Prostate gland (tissue), 2 donors: Measurements from ENCODE around the gene SETMAR. TPM values are rescaled to one million over a fixed set of nuclear protein-coding genes. Genes with fewer than 3 reads are reported as not detected.
"Not testable (repeated sequence)": the region's sequence is repeated elsewhere in the genome, so short reads cannot be mapped to it uniquely, and the experiment has no call there.

ENCODE experiments used
- DNase-seq: peaks from one replicate; pipeline ENCODE4 v3.0.0-alpha.2; 2019; ENCODE audit warnings: low spot score
- H3K27ac ChIP-seq, 2 donors: fragments of 200-600 bp; sonication (generic); 2 replicates each; pipeline ENCODE4 v1.5.1; 2017 to 2019
- H3K27me3 ChIP-seq: fragments of 200-600 bp; sonication (generic); replicated peaks from 2 replicates; pipeline ENCODE4 v1.5.1; 2019; ENCODE audit not compliant: insufficient read depth
- H3K36me3 ChIP-seq, 2 donors: fragments of 200-600 bp; sonication (generic); 1 replicate in 1 of 2; 2 replicates in 1 of 2; pipeline versions ENCODE4 v1.5.1 to v1.8.1; 2017 to 2019
- H3K4me1 ChIP-seq: fragments of 200-600 bp; sonication (generic); replicated peaks from 2 replicates; pipeline ENCODE4 v1.5.1; 2019
- H3K4me3 ChIP-seq, 2 donors: fragments of 200-600 bp; sonication (generic); 2 replicates each; pipeline ENCODE4 v1.5.1; 2017 to 2019
- H3K9me3 ChIP-seq: fragments of 200-600 bp; sonication (generic); 2 replicates; pipeline ENCODE4 v1.5.1; 2017
- POLR2A ChIP-seq: fragments of 450-650 bp; IDR thresholded peaks from one replicate; pipeline ENCODE4 v1.6.1; 2016; ENCODE audit warnings: antibody characterized with exemption, mild to moderate bottlenecking
- POLR2AphosphoS5 ChIP-seq: sonication (generic); formaldehyde crosslinking; IDR thresholded peaks from one replicate; pipeline ENCODE4 v1.6.1; 2017; ENCODE audit warnings: antibody characterized with exemption
- WGBS: methylation state at CpG from one replicate; pipeline ENCODE4 v1.1.5; 2018; 5-methylcytosine and 5-hydroxymethylcytosine counted together
- intact Hi-C: fragments of 100-400 bp; cut with DNase I; formaldehyde crosslinking; loops from one replicate; pipeline ENCODE4 v1.14.2; 2022
- total RNA-seq, 2 donors: library from RNA; depleted of rRNA; stranded (reverse); fragments of >200 nt; gene quantifications; one replicate each; pipeline ENCODE4 v1.1.0, GENCODE V29; 2016
- TF ChIP-seq, protein P1 (sequence below), 4 experiments: fragments of 200-600 bp in 2 of 4; fragments of 450-650 bp in 2 of 4; sonication (generic) in 2 of 4; IDR thresholded peaks; 1 replicate in 3 of 4; 2 replicates in 1 of 4; pipeline ENCODE4 v1.5.1; 2016 to 2019; ENCODE audit warnings: antibody characterized with exemption in 4 of 4, mild to moderate bottlenecking in 2 of 4, moderate library complexity in 2 of 4

The SETMAR gene
- total RNA-seq, 2 donors from 2014 or later: 39.8 to 42.8 TPM

DNA sequence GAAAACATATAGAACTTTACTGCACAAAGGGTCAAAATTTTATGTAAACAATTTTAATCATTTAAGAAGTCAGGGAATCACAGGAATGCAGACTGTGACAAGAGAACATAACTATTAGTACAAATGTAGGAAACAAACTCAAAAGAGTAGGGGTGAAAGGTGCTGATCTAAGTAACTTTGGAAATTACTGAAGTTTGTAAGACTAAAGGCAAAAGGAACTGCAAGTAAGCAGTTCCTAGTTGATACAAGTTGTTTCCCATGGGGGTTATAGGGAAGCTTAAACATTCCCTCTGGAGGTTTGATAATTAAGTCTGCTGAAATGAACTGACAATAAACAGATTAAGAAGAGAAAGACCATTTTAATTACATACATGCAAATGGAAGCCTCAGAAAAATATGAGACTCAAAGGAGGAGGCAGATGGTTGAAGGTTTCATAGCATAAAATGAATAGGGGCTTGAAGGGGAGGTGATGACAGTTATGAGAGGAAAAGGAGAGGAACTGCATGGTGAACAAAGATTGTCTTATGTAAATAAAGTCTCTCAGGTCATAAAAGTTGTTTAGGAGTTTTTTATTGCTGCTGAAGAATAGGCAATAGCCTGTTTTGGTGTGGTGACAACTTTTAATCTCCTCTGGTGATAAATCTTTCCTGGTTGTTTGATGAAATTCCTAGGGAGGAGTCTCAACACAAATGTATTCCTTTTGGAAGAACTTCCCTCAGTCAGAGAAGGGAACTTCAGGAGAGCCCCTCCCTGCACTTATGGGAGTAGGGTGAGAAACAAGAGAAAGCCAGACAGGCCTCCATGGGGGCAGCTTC lies 17.1 kb downstream of the SETMAR start:
- Histone ChIP-seq H3K4me3 (no peak overlapping the region), H3K4me1 (peaks cover 5% of the 10 kb centered on the region), H3K9me3 (no peaks in the 10 kb centered on the region), H3K27me3 (no peaks in the 10 kb centered on the region), H3K36me3 (no peaks in the 10 kb centered on the region), H3K27ac (peak overlapping the region; percentile 44)
- intact Hi-C loops: no loop called here
- TF ChIP-seq POLR2AphosphoS5: peak; percentile 40
- TF ChIP-seq POLR2A: no peak
- no peak for DNase-seq

DNA sequence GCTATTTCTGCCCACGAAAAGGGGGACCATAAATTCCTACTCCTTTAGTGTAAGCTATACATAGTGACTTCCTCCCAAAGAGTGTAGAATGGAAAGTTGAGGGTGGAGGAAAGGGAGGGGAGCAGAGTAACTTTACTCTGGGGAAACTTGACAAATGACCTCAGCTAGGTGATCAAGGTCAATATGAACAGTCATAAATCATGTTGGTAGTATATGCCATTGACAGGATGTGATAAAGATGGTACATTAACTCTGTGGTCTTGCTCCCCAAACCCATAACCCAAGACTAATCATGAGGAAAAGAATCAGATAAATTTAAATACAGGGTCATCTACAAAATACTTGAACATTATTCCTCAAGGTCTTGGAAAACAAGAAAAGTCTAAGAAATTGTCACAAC lies 18.6 kb downstream of the SETMAR start:
- 83% methylated on average over 1 of the region's 1 CpG for WGBS
- DNase-seq: no peak
- intact Hi-C loops: no loop called here
- TF ChIP-seq POLR2AphosphoS5 (no peak), POLR2A (no peak)
- TF ChIP-seq, protein P1, sequence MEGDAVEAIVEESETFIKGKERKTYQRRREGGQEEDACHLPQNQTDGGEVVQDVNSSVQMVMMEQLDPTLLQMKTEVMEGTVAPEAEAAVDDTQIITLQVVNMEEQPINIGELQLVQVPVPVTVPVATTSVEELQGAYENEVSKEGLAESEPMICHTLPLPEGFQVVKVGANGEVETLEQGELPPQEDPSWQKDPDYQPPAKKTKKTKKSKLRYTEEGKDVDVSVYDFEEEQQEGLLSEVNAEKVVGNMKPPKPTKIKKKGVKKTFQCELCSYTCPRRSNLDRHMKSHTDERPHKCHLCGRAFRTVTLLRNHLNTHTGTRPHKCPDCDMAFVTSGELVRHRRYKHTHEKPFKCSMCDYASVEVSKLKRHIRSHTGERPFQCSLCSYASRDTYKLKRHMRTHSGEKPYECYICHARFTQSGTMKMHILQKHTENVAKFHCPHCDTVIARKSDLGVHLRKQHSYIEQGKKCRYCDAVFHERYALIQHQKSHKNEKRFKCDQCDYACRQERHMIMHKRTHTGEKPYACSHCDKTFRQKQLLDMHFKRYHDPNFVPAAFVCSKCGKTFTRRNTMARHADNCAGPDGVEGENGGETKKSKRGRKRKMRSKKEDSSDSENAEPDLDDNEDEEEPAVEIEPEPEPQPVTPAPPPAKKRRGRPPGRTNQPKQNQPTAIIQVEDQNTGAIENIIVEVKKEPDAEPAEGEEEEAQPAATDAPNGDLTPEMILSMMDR (IDR thresholded peaks at IDR 0.05): no peak
- H3K9me3 ChIP-seq: no peaks in the 10 kb centered on the region
- no peak overlapping the region for H3K4me3 ChIP-seq
- H3K27me3 ChIP-seq: no peaks in the 10 kb centered on the region
- H3K27ac ChIP-seq: no peak overlapping the region
- no peaks in the 10 kb centered on the region for H3K36me3 ChIP-seq
- peaks cover 5% of the 10 kb centered on the region for H3K4me1 ChIP-seq

DNA sequence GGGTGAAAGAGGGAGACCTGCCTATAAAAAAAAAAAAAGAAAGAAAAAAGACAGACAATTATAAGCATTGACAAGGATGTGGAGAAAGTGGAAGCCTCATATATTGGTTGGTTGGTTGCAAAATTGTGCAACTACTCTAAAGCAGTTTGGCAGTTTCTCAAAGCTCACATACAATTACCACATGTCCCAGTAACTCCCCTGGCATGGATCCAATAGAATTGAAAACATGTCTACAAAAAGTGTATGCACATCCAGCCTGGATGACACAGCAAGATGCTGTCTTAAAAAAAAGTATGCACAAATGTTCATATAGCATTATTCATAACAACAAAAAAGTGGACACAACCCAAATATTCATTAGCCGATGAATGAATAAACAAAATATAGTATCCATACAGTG lies 19.5 kb downstream of the SETMAR start:
- H3K4me3 ChIP-seq: no peak overlapping the region
- peaks cover 5% of the 10 kb centered on the region for H3K4me1 ChIP-seq
- no peaks in the 10 kb centered on the region for H3K36me3 ChIP-seq
- DNase-seq: peak; percentile 56
- no peak overlapping the region for H3K27ac ChIP-seq
- intact Hi-C loops: no loop called here
- WGBS: 97% methylated on average over 1 of the region's 1 CpG
- H3K27me3 ChIP-seq: no peaks in the 10 kb centered on the region
- TF ChIP-seq POLR2A (no peak), POLR2AphosphoS5 (peak; percentile 73)
- TF ChIP-seq, protein P1 (IDR thresholded peaks at IDR 0.05): no peak
- H3K9me3 ChIP-seq: no peaks in the 10 kb centered on the region

DNA sequence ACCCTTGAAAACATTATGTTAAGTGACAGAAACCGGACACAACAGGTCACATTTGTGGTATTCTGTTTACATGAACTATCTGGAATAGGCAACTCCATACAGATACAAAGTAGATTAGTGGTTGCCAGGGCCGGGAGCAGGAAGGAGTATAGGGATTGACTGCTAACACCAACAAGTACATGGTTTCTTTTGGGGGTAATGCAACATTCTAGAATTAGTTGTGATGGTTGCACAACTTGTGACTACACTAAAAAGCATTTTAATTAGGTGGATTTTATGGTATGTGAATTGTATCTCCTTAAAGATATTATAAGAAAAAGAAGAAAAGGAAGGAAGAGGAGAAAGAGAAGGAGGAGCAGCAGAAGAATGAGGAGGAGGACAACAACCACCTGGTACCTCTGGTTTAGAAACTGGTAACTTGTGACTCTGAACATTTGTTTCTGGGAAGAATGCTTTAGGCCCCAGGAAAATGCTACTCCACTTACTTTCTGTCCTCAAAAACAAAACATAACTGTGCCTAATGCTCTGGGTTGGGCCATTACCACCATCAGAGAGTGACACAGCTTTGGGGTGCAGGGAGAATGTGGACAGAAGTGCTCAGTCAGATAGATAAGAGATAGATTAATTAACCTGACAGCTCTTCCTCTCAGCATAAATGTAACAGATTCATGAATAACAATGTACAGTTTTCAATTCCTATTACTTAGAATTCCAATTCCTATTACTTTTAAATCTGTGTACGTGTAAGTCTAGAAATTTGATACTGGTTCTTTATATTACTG lies 20.3 kb downstream of the SETMAR start:
- WGBS: 76% methylated on average over 3 of the region's 3 CpGs
- Histone ChIP-seq H3K4me3 (no peak overlapping the region), H3K27ac (no peak overlapping the region), H3K36me3 (no peaks in the 10 kb centered on the region), H3K9me3 (no peaks in the 10 kb centered on the region), H3K27me3 (no peaks in the 10 kb centered on the region), H3K4me1 (peaks cover 5% of the 10 kb centered on the region)
- no peak for DNase-seq
- intact Hi-C loops: no loop called here
- TF ChIP-seq POLR2AphosphoS5 (no peak), POLR2A (no peak)
- TF ChIP-seq, protein P1 (IDR thresholded peaks at IDR 0.05): no peak

DNA sequence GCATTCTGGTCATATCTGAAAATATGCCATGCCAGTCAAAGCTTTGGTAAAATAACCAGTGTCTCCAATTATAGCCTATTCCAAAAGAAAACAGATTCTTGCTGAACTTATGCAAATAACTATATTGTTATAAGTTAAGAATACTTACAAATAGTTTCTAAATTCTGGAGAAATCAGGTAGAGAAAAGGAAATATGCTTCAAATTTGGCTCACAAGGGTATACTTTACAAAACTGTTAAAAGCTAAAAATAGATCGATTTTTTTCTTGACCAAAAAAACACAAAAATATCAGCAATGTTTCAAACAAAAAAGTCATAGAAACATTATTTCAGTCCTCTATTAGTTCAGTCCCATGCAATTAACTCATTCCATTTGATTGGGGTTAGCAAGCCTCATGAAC lies 23.7 kb downstream of the SETMAR start:
- TF ChIP-seq, protein P1 (IDR thresholded peaks at IDR 0.05): no peak
- TF ChIP-seq POLR2AphosphoS5: no peak
- no peak for TF ChIP-seq POLR2A
- no peaks in the 10 kb centered on the region for H3K36me3 ChIP-seq
- intact Hi-C loops: no loop called here
- H3K27me3 ChIP-seq: no peaks in the 10 kb centered on the region
- H3K4me1 ChIP-seq: no peaks in the 10 kb centered on the region
- H3K9me3 ChIP-seq: no peaks in the 10 kb centered on the region
- no peak for DNase-seq
- H3K27ac ChIP-seq: peak overlapping the region in 1 of 2 donors; percentile 11
- H3K4me3 ChIP-seq: no peak overlapping the region
- WGBS: 98% methylated on average over 1 of the region's 1 CpG

DNA sequence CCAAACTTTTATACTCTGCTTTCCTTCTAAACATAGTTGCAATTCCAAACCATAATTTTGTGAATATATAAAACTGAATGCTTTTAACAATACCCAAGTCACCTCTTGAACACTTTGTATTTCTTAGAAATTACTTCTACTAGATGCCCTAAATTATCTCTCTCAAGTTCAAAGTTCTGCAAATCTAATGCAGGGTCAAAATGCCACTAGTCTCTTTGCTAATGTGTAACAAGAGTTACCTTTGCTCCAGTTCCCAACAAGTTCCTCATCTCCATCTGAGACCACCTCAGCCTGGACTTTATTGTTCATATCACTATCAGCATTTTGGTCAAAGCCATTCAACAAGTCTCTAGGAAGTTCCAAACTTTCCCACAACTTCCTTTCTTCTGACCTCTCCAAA lies 26.6 kb downstream of the SETMAR start:
- H3K36me3 ChIP-seq, intact Hi-C loops, H3K27ac ChIP-seq, H3K27me3 ChIP-seq, DNase-seq, H3K9me3 ChIP-seq, H3K4me3 ChIP-seq, H3K4me1 ChIP-seq: not testable (repeated sequence)
